ENCODE data around the gene CCDC66. TPM values are rescaled to one million over a fixed set of nuclear protein-coding genes. Genes with fewer than 3 reads are reported as not detected.
"Not testable (repeated sequence)": the region's sequence is repeated elsewhere in the genome, so short reads cannot be mapped to it uniquely, and the experiment has no call there.

Gene CCDC66
- total RNA-seq, 2 experiments from 2014 or later: 29.6 to 32.5 TPM

DNA sequence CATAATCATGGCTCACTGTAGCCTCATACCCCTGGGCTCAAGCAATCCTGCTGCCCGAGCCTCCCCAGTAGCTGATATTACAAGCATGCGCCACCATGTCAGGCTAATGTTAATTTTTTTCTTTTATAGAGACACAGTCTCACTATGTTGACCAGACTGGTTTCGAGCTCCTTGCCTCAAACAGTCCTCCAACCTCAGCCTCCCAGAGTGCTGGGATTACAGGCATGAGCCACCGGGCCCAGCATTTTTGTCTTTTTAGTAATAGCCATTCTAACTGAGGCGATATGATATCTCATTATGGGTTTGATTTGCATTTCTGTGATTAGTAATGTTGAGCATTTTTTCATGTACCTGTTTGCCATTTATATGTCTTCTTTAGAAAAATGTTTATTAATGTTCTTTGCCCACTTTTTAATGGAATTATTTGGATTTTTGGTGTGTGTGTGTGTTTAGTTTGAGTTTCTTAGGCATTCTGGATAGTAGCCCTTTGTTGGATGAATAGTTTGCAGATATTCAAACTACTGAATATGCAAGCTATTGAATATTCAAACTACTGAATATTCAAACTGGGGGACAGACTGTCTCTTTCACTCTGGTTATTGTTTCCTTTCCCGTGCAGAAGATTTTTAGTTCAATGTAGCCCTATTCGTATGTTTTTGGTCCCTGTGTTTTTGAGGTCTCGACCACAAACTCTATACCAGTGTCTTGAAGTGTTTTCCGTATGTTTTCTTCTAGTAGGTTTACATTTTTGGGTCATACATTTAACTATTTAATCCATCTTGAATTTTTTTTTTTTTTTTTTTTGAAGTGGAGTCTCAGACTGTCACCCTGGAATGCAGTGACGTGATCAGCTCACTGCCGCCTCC lies 39.2 kb downstream of the CCDC66 start:
- no peak for DNase-seq
- Mint-ChIP-seq H3K27me3 (no peaks in the 10 kb centered on the region), H3K9me3 (peaks cover 19% of the 10 kb centered on the region), H3K36me3 (ENCODE audit: low read depth) (peaks cover 66% of the 10 kb centered on the region), H3K27ac (no peak overlapping the region), H3K4me3 (no peak overlapping the region), H3K4me1 (peaks cover 31% of the 10 kb centered on the region)
- POLR2A ChIA-PET: no interaction called here
- CTCF ChIA-PET: interaction anchor here (0.8 kb wide), 1 partner anchor 147 kb away, joined by 6 read pairs; no protein-coding TSS in a partner anchor

DNA sequence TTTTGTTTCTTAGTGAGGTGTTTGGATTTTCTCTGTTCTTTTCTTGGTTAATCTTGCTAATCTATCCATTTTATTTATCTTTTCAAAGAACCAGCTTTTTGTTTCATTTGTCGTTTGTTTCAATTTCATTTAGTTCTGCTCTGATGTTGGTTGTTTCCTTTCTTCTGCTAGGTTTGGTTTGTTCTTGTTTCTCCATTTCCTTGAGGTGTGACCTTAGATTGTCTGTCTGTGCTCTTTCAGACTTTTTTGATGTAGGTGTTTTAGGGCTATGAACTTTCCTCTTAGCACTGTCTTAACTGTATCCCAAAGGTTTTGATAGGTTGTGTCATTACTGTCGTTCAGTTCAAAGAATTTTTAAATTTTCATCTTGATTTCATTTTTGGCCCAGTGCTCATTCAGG lies 51.5 kb downstream of the CCDC66 start:
- Mint-ChIP-seq H3K9me3 (peaks cover 41% of the 10 kb centered on the region), H3K4me1 (peaks cover 65% of the 10 kb centered on the region), H3K36me3 (ENCODE audit: low read depth) (peaks cover 99% of the 10 kb centered on the region), H3K4me3 (peak overlapping the region; percentile 4), H3K27ac (peak overlapping the region; percentile 69)
- CTCF ChIA-PET, H3K27me3 Mint-ChIP-seq, DNase-seq: not testable (repeated sequence)
- POLR2A ChIA-PET: interaction anchor here (1.2 to 2.0 kb wide), 2 partner anchors 15 to 51 kb away, joined by 4 to 6 read pairs; partner anchors contain the start of gene CCDC66

DNA sequence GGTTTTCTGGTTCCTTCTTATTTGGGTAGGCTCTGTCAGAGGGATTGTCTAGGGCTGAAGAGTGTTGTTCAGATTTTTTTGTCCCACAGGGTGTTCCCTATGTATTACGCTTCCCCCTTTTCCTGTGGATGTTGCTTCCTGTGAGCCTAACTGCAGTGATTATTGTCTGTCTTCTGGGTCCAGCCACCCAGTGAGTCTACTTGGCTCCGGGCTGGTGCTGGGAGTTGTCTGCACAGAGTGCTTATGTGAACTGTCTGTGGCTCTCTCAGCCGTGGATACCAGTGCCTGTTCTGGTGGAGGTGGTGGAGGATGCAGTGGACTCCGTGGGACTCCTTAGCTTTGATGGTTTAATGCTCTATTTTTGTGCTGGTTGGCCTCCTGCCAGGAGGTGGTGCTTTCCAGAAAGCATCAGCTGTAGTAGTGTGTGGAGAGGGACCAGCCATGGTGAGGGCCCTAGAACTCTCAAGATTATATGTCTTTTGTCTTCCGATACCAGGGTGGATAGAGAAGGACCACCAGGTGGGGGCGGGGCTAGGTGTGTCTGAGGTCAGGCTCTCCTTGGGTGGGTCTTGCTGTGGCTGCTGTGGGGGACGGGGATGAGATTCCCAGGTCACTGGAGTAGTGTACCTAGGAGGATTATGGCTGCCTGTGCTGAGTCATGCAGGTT lies 53.8 kb downstream of the CCDC66 start:
- no peaks in the 10 kb centered on the region for H3K27me3 Mint-ChIP-seq
- peaks cover 86% of the 10 kb centered on the region for H3K36me3 Mint-ChIP-seq (ENCODE audit: low read depth)
- H3K4me3 Mint-ChIP-seq: no peak overlapping the region
- DNase-seq: no peak
- CTCF ChIA-PET: interaction anchor here (1.9 kb wide), 1 partner anchor 54 kb away, joined by 5 read pairs; the partner anchor contains the start of gene CCDC66
- peak overlapping the region; percentile 19 for H3K27ac Mint-ChIP-seq
- H3K4me1 Mint-ChIP-seq: peaks cover 67% of the 10 kb centered on the region
- POLR2A ChIA-PET: interaction anchor here (1.5 kb wide), 2 partner anchors 18 to 54 kb away, joined by 3 read pairs; partner anchors contain the start of gene CCDC66
- H3K9me3 Mint-ChIP-seq: peaks cover 25% of the 10 kb centered on the region

DNA sequence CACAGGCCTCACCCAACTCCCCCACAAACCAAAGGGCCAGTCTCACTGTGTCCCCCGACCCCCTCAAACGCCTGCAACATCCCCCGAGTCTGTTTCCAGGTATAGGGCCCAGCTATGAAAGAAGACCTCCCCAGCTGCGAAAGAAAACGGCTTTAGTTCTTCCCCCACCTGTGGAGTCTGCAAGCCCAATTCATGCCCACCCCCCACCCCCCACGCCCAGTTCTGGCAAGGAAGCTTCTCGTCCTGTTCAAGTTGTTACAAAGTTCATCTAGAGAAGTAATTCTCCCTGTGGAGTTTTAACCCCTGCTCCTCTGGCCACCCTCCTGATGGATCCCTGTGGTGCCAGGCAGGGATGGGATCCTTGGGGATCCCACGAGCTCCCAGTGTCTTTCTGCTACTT lies 54.4 kb downstream of the CCDC66 start:
- peaks cover 86% of the 10 kb centered on the region for H3K36me3 Mint-ChIP-seq (ENCODE audit: low read depth)
- no peak overlapping the region for H3K4me3 Mint-ChIP-seq
- ChIA-PET CTCF (interaction anchor here (1.9 kb wide), 1 partner anchor 54 kb away, joined by 5 read pairs; the partner anchor contains the start of gene CCDC66), POLR2A (interaction anchor here (0.9 to 1.5 kb wide), 2 partner anchors 18 to 55 kb away, joined by 3 read pairs; partner anchors contain the start of gene CCDC66)
- H3K27me3 Mint-ChIP-seq: no peaks in the 10 kb centered on the region
- no peak for DNase-seq
- H3K9me3 Mint-ChIP-seq: peaks cover 25% of the 10 kb centered on the region
- peak overlapping the region; percentile 68 for H3K27ac Mint-ChIP-seq
- peaks cover 70% of the 10 kb centered on the region for H3K4me1 Mint-ChIP-seq

DNA sequence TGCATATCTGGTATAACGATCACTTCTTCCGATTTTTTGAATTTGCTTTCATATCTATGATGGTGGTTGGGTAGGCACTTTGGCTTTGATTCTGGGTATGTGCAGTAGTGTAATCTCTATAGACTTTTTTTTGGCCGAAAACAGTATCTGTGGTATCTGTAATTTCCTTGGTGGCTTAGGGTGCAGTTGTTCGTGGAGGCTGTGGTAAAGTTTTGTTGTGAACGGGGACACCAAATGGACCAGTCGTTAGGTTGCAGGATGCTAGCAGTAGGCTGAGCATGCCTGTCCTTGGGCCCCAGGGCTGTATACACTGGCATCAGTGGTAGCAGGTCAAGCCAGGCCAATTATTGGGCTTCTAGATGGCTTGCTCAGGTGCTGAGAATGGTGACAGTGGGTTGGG lies 55.2 kb downstream of the CCDC66 start:
- Mint-ChIP-seq H3K4me1 (peaks cover 72% of the 10 kb centered on the region), H3K4me3 (peak overlapping the region; percentile 21), H3K27ac (peak overlapping the region; percentile 68), H3K36me3 (ENCODE audit: low read depth) (peaks cover 86% of the 10 kb centered on the region), H3K27me3 (no peaks in the 10 kb centered on the region), H3K9me3 (peaks cover 18% of the 10 kb centered on the region)
- peak; percentile 52 for DNase-seq
- ChIA-PET POLR2A (interaction anchor here (0.9 to 1.5 kb wide), 2 partner anchors 18 to 55 kb away, joined by 3 read pairs; partner anchors contain the start of gene CCDC66), CTCF (interaction anchor here (1.9 kb wide), 1 partner anchor 55 kb away, joined by 5 read pairs; the partner anchor contains the start of gene CCDC66)

DNA sequence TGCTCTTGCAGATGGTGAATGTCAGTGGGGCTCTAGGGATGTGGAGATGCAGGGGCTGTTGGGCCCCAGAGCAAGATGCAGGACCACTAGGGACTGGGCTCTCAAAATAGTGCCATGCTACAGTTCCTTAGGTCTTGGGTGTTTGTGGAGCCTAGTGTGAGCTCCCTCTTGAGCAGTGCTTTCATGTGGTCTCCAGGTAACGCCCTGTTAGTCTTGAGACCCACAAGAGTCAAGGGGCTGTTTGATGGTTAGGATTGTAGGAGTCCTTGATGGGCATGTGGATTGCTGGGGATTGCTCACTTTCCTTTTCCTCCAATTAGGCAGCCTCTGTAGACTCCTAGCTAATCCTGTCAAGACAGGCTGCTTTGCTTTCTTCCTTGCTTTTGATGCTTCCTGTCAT lies 56.0 kb downstream of the CCDC66 start:
- DNase-seq: no peak
- H3K4me1 Mint-ChIP-seq: peaks cover 66% of the 10 kb centered on the region
- peaks cover 14% of the 10 kb centered on the region for H3K9me3 Mint-ChIP-seq
- H3K27ac Mint-ChIP-seq: no peak overlapping the region
- CTCF ChIA-PET: no interaction called here
- no peak overlapping the region for H3K4me3 Mint-ChIP-seq
- H3K27me3 Mint-ChIP-seq: no peaks in the 10 kb centered on the region
- H3K36me3 Mint-ChIP-seq (ENCODE audit: low read depth): peaks cover 84% of the 10 kb centered on the region
- POLR2A ChIA-PET: interaction anchor here (1.0 to 1.6 kb wide), 2 partner anchors 11 to 56 kb away, joined by 4 to 5 read pairs; partner anchors contain the start of gene CCDC66

DNA sequence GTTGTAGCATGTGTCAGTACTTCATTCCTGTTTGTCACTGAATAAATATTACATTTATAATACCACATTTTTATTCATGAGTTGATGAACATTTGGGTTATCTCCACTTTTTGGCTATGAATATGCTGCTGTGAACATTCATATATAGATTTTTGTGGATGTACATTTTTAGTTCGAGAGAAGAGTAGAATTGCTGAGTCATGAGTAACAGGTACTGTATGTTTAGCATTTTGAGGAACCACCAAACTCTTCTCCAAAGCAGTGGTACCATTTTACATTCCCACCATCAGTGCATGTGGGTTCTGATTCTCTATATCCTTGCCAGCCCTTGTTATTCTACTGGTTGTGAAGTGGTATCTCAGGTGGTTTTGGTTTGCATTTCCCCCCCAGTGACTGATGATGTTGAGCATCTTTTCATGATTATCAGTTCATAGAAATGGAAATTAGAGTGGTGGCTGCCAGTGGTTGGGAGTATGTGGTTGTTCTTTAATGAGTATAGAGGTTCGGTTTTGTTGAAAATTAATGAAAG lies 59.6 kb downstream of the CCDC66 start:
- peaks cover 32% of the 10 kb centered on the region for H3K4me1 Mint-ChIP-seq
- no peak for DNase-seq
- H3K4me3 Mint-ChIP-seq: no peak overlapping the region
- H3K36me3 Mint-ChIP-seq (ENCODE audit: low read depth): peaks cover 83% of the 10 kb centered on the region
- no peak overlapping the region for H3K27ac Mint-ChIP-seq
- POLR2A ChIA-PET: no interaction called here
- H3K27me3 Mint-ChIP-seq: no peaks in the 10 kb centered on the region
- CTCF ChIA-PET: no interaction called here
- no peaks in the 10 kb centered on the region for H3K9me3 Mint-ChIP-seq

DNA sequence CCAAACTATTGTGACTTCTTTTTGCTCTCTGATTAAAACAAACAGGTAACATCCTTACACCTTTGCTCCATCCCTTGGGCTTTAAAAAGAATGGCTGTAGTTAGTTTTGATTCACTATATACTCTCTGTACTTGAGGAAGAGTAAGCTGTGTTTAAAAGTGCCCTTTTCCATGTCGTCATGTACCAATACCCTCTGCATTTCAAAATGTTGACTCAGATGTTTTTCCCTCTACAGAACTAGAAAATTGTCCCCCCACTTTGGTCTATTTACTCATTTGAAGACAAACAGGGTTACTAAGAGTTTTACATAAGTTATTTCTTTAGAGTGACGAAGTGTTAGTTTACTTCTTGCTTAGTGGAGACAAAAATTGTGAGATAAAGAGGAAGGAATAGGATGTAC lies 63.4 kb downstream of the CCDC66 start:
- H3K4me1 Mint-ChIP-seq: peaks cover 10% of the 10 kb centered on the region
- no peak for DNase-seq
- no peaks in the 10 kb centered on the region for H3K9me3 Mint-ChIP-seq
- no peaks in the 10 kb centered on the region for H3K27me3 Mint-ChIP-seq
- no peak overlapping the region for H3K4me3 Mint-ChIP-seq
- peaks cover 81% of the 10 kb centered on the region for H3K36me3 Mint-ChIP-seq (ENCODE audit: low read depth)
- H3K27ac Mint-ChIP-seq: peak overlapping the region; percentile 23
- CTCF ChIA-PET: no interaction called here
- POLR2A ChIA-PET: no interaction called here

DNA sequence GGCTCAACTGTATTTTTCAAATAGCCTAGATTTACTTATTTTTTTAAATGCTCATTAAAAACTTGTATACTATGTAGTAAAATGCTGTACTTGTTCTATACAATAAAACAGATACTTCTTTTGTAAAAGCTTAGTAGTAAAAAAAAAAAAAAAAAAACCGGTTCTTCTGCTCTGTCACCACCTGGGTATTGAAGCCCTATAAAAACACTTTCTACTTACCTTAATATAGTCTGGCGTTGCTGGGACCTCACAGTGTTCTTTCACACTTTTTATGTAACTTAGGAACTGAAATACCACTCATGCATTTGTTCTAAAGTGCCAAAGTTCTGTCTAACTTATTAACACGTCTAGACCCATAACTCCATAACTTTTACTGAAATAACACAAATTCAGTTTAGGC lies 64.7 kb downstream of the CCDC66 start:
- ChIA-PET CTCF (no interaction called here), POLR2A (no interaction called here)
- Mint-ChIP-seq H3K4me1 (peaks cover 4% of the 10 kb centered on the region), H3K9me3 (no peaks in the 10 kb centered on the region), H3K27me3 (no peaks in the 10 kb centered on the region), H3K36me3 (ENCODE audit: low read depth) (peaks cover 72% of the 10 kb centered on the region), H3K27ac (no peak overlapping the region), H3K4me3 (no peak overlapping the region)
- DNase-seq: no peak

DNA sequence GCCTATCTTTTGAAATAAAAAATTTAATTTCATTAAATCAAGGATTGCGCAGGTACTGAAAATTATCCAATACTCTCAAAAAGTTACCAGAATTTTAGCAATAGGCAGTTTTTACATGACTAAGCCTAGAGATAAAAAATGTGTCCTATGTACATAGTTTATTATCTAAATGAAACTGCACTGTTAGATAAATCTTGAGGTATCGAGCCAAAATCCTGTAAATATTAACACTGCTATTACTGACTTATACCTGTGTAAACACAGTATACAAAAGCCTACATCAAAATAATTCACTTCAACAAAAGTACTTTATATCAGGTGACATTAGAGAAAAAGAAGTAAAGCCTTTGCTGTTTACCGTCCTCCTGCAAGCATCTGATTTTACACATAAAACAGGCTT lies 65.4 kb downstream of the CCDC66 start:
- H3K9me3 Mint-ChIP-seq: no peaks in the 10 kb centered on the region
- H3K4me3 Mint-ChIP-seq: no peak overlapping the region
- peaks cover 72% of the 10 kb centered on the region for H3K36me3 Mint-ChIP-seq (ENCODE audit: low read depth)
- no peaks in the 10 kb centered on the region for H3K4me1 Mint-ChIP-seq
- H3K27ac Mint-ChIP-seq: no peak overlapping the region
- CTCF ChIA-PET: no interaction called here
- POLR2A ChIA-PET: no interaction called here
- DNase-seq: no peak
- no peaks in the 10 kb centered on the region for H3K27me3 Mint-ChIP-seq

DNA sequence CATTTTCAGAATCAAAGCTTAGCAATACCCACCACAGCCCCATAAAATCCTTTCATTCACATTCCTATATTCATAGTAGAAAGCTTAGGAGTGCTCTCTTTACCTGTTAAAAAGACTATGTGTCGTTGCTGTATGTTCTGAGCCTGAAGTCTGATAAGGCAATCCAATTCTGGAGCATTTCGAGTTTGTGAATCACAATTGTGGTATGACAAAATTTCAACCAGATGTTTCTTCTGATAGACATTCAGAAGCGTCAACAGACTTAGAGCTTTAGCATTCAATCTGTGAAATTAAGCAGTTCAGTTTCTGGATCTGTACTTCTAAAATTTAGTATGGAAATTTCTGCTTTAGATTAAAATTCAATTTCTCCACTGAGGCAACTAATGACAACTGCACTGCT lies 67.8 kb downstream of the CCDC66 start:
- no peak overlapping the region for H3K27ac Mint-ChIP-seq
- DNase-seq: no peak
- CTCF ChIA-PET: interaction anchor here (1.3 kb wide), 1 partner anchor 67 kb away, joined by 4 read pairs; no protein-coding TSS in a partner anchor
- no peak overlapping the region for H3K4me3 Mint-ChIP-seq
- H3K4me1 Mint-ChIP-seq: no peaks in the 10 kb centered on the region
- peaks cover 68% of the 10 kb centered on the region for H3K36me3 Mint-ChIP-seq (ENCODE audit: low read depth)
- H3K27me3 Mint-ChIP-seq: no peaks in the 10 kb centered on the region
- POLR2A ChIA-PET: interaction anchor here (1.2 to 2.3 kb wide), 3 partner anchors 9 to 52 kb away, joined by 4 to 9 read pairs (median 5); no protein-coding TSS in a partner anchor
- no peaks in the 10 kb centered on the region for H3K9me3 Mint-ChIP-seq

DNA sequence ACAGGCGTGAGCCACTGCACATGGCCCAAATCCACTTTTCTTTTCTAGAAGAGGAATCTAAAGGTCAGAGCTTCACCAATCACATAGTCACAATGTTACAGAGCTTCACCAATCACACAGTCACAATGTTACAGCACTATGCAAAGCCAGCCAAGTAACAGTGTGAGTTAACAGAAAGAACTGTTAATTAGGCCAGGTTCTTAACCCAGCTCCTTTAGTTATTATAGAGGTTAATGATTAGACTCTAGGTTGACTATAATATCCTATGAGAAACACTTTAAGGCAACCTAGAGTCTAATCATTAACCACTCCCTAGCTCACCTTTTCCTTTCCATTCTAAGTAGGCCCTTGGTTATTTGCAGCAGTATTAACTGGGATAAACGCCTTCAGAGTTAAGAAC lies 72.1 kb downstream of the CCDC66 start:
- H3K27ac Mint-ChIP-seq: no peak overlapping the region
- no peaks in the 10 kb centered on the region for H3K4me1 Mint-ChIP-seq
- H3K36me3 Mint-ChIP-seq (ENCODE audit: low read depth): peaks cover 51% of the 10 kb centered on the region
- H3K9me3 Mint-ChIP-seq: no peaks in the 10 kb centered on the region
- CTCF ChIA-PET: interaction anchor here (0.6 to 1.5 kb wide), 3 partner anchors 18 to 329 kb away, joined by 3 read pairs; partner anchors contain the start of gene CCDC66
- DNase-seq: no peak
- POLR2A ChIA-PET: interaction anchor here (1.4 to 2.3 kb wide), 4 partner anchors 9 to 54 kb away, joined by 5 to 7 read pairs (median 6); partner anchors contain the start of gene TASOR
- no peak overlapping the region for H3K4me3 Mint-ChIP-seq
- H3K27me3 Mint-ChIP-seq: no peaks in the 10 kb centered on the region

Measured in activated CD4-positive, alpha-beta memory T cell treated with anti-CD3 and anti-CD28 coated beads, Interleukin-2, amount 10 ng/mL, durations not matched to agents 7 days and 5 days (primary cell).